ENCODE measurements around the gene KIAA0753. TPM values are rescaled to one million over a fixed set of nuclear protein-coding genes. Genes with fewer than 3 reads are reported as not detected.

Gene KIAA0753
- total RNA-seq, 1 donor from 2014 or later: 7.0 TPM

GRCh38 chr17:6630390-6630789, 10.1 kb downstream of the KIAA0753 start:
- TF ChIP-seq, protein P1, sequence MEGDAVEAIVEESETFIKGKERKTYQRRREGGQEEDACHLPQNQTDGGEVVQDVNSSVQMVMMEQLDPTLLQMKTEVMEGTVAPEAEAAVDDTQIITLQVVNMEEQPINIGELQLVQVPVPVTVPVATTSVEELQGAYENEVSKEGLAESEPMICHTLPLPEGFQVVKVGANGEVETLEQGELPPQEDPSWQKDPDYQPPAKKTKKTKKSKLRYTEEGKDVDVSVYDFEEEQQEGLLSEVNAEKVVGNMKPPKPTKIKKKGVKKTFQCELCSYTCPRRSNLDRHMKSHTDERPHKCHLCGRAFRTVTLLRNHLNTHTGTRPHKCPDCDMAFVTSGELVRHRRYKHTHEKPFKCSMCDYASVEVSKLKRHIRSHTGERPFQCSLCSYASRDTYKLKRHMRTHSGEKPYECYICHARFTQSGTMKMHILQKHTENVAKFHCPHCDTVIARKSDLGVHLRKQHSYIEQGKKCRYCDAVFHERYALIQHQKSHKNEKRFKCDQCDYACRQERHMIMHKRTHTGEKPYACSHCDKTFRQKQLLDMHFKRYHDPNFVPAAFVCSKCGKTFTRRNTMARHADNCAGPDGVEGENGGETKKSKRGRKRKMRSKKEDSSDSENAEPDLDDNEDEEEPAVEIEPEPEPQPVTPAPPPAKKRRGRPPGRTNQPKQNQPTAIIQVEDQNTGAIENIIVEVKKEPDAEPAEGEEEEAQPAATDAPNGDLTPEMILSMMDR (IDR thresholded peaks at IDR 0.05; ENCODE audit: borderline replicate concordance): no peak
- no peak for DNase-seq
- no peak overlapping the region for H3K4me3 ChIP-seq
- no peaks in the 10 kb centered on the region for H3K27me3 ChIP-seq (ENCODE audit: low read depth)
- no peaks in the 10 kb centered on the region for H3K9me3 ChIP-seq (replicated peaks)
- no peak overlapping the region for H3K27ac ChIP-seq (replicated peaks)
- intact Hi-C loops (cut with micrococcal nuclease): no loop called here
- H3K36me3 ChIP-seq: peaks cover 76% of the 10 kb centered on the region
- H3K4me1 ChIP-seq: peaks cover 13% of the 10 kb centered on the region

- DNase-seq: no peak
- no peaks in the 10 kb centered on the region for H3K9me3 ChIP-seq (replicated peaks)
- H3K4me1 ChIP-seq: peaks cover under 1% of the 10 kb centered on the region
- peaks cover 72% of the 10 kb centered on the region for H3K36me3 ChIP-seq
- no peaks in the 10 kb centered on the region for H3K27me3 ChIP-seq (ENCODE audit: low read depth)
- TF ChIP-seq, protein P1 (IDR thresholded peaks at IDR 0.05; ENCODE audit: borderline replicate concordance): no peak
- H3K4me3 ChIP-seq: no peak overlapping the region
- intact Hi-C loops (cut with micrococcal nuclease): no loop called here
- no peak overlapping the region for H3K27ac ChIP-seq (replicated peaks)
Observed at GRCh38 chr17:6627019-6627418, 13.5 kb downstream of the KIAA0753 start.

DNA sequence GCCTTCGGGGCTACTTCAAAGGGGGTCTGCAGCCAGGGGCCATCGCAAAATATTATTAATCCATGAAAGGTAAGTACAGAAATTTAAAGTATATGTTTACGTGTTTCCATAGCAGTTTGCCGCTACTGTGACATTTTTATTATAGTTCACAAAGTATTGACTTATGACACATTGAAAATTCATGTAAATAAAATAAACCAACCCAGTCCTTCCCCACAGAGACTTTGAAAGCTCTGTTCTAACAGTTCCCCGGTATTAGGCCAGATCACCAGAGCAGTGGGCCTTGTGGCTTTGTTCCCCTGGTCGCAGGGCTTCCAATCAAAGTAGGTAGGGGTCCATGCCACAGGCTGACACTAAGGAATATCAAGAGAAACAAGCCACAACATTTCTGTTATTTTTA, 13.9 kb downstream of the KIAA0753 start:
- no peak overlapping the region for H3K27ac ChIP-seq (replicated peaks)
- intact Hi-C loops (cut with micrococcal nuclease): no loop called here

GRCh38 chr17:6623941-6624340, 16.6 kb downstream of the KIAA0753 start:
- Histone ChIP-seq H3K36me3 (peaks cover 80% of the 10 kb centered on the region), H3K9me3 (replicated peaks) (no peaks in the 10 kb centered on the region), H3K4me3 (no peak overlapping the region), H3K27me3 (ENCODE audit: low read depth) (no peaks in the 10 kb centered on the region), H3K4me1 (no peaks in the 10 kb centered on the region), H3K27ac (replicated peaks) (no peak overlapping the region)
- intact Hi-C loops (cut with micrococcal nuclease): no loop called here
- TF ChIP-seq, protein P1 (IDR thresholded peaks at IDR 0.05; ENCODE audit: borderline replicate concordance): no peak
- no peak for DNase-seq

More for the DNA sequence above, 13.9 kb downstream of the KIAA0753 start:
- Histone ChIP-seq H3K4me1 (no peaks in the 10 kb centered on the region), H3K27me3 (ENCODE audit: low read depth) (no peaks in the 10 kb centered on the region), H3K9me3 (replicated peaks) (no peaks in the 10 kb centered on the region), H3K36me3 (peaks cover 76% of the 10 kb centered on the region), H3K4me3 (no peak overlapping the region)
- DNase-seq: no peak
- TF ChIP-seq, protein P1 (IDR thresholded peaks at IDR 0.05; ENCODE audit: borderline replicate concordance): no peak

- H3K4me3 ChIP-seq: no peak overlapping the region
- H3K27me3 ChIP-seq (ENCODE audit: low read depth): no peaks in the 10 kb centered on the region
- DNase-seq: no peak
- no peak overlapping the region for H3K27ac ChIP-seq (replicated peaks)
- TF ChIP-seq, protein P1 (IDR thresholded peaks at IDR 0.05; ENCODE audit: borderline replicate concordance): no peak
- intact Hi-C loops (cut with micrococcal nuclease): no loop called here
- peaks cover 79% of the 10 kb centered on the region for H3K36me3 ChIP-seq
- no peaks in the 10 kb centered on the region for H3K4me1 ChIP-seq
- no peaks in the 10 kb centered on the region for H3K9me3 ChIP-seq (replicated peaks)
Observed at GRCh38 chr17:6611231-6611630, 29.3 kb downstream of the KIAA0753 start.

GRCh38 chr17:6610011-6610410, 30.5 kb downstream of the KIAA0753 start:
- TF ChIP-seq, protein P1 (IDR thresholded peaks at IDR 0.05; ENCODE audit: borderline replicate concordance): no peak
- DNase-seq: no peak
- no peaks in the 10 kb centered on the region for H3K4me1 ChIP-seq
- intact Hi-C loops (cut with micrococcal nuclease): no loop called here
- H3K27ac ChIP-seq (replicated peaks): no peak overlapping the region
- H3K36me3 ChIP-seq: peaks cover 80% of the 10 kb centered on the region
- no peaks in the 10 kb centered on the region for H3K9me3 ChIP-seq (replicated peaks)
- no peaks in the 10 kb centered on the region for H3K27me3 ChIP-seq (ENCODE audit: low read depth)
- H3K4me3 ChIP-seq: no peak overlapping the region

All from left ventricle myocardium inferior (tissue), 1 donor.